ENCODE measurements around the gene DYSF.
A peak's percentile ranks its signal among the peaks of the same experiment; 100 is the strongest.
"Not testable (repeated sequence)": the region's sequence is repeated elsewhere in the genome, so short reads cannot be mapped to it uniquely, and the experiment has no call there.

The DYSF gene

GRCh38 chr2:71453404-71454220, at the start of gene DYSF:
DYSF (plus strand) TSS chr2:71453561.
- Histone ChIP-seq H4K20me1 (ENCODE audit: insufficient read depth) (no peaks in the 10 kb centered on the region), H3K27me3 (ENCODE audit: insufficient read depth, low read depth) (no peaks in the 10 kb centered on the region), H3K36me3 (ENCODE audit: insufficient read depth) (no peaks in the 10 kb centered on the region), H3K79me2 (ENCODE audit: insufficient read depth, low read depth) (no peaks in the 10 kb centered on the region), H3K4me3 (IDR thresholded peaks at IDR 0.05; ENCODE audit: insufficient read depth, low read depth, low read length) (no peak within 1 kb of the TSS), H3K9ac (no peak within 1 kb of the TSS), H3K4me1 (ENCODE audit: low read depth, poor library complexity, severe bottlenecking) (no peaks in the 10 kb centered on the region), H3K27ac (no peak within 1 kb of the TSS), H2AFZ (ENCODE audit: low read depth) (no peak within 1 kb of the TSS), H3K4me2 (no peak within 1 kb of the TSS)
- TF ChIP-seq, protein P1, sequence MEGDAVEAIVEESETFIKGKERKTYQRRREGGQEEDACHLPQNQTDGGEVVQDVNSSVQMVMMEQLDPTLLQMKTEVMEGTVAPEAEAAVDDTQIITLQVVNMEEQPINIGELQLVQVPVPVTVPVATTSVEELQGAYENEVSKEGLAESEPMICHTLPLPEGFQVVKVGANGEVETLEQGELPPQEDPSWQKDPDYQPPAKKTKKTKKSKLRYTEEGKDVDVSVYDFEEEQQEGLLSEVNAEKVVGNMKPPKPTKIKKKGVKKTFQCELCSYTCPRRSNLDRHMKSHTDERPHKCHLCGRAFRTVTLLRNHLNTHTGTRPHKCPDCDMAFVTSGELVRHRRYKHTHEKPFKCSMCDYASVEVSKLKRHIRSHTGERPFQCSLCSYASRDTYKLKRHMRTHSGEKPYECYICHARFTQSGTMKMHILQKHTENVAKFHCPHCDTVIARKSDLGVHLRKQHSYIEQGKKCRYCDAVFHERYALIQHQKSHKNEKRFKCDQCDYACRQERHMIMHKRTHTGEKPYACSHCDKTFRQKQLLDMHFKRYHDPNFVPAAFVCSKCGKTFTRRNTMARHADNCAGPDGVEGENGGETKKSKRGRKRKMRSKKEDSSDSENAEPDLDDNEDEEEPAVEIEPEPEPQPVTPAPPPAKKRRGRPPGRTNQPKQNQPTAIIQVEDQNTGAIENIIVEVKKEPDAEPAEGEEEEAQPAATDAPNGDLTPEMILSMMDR (conservative IDR thresholded peaks at IDR 0.05; ENCODE audit: low read depth, low read length), result no peak

DNA sequence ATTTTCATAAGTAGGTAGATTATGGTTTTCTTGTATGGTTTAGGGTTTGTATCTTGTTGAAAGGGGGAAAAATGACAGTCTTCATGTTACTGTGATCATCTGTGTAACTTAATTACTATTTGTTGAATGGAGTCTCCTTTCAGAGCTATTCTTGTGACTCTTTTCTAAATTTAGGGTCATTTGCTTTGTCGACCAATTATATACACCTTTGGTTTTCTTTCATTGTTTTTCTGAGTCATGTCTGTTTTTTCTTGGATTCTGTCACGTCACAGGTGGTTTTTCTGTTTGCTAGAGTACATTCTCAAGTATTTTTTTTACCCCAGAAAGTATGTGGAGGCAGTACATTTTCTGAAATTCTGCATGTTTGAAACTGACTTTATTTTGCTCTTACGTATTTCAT, 43.8 kb upstream of the DYSF start:
- Histone ChIP-seq H3K4me3 (IDR thresholded peaks at IDR 0.05; ENCODE audit: insufficient read depth, low read depth, low read length) (no peak overlapping the region), H2AFZ (ENCODE audit: low read depth) (no peak overlapping the region), H4K20me1 (ENCODE audit: insufficient read depth) (no peaks in the 10 kb centered on the region), H3K27me3 (ENCODE audit: insufficient read depth, low read depth) (no peaks in the 10 kb centered on the region), H3K4me2 (no peak overlapping the region), H3K27ac (no peak overlapping the region), H3K36me3 (ENCODE audit: insufficient read depth) (peaks cover 8% of the 10 kb centered on the region; the same call in 1 of the 2 replicates), H3K9ac (no peak overlapping the region), H3K4me1 (ENCODE audit: low read depth, poor library complexity, severe bottlenecking) (no peaks in the 10 kb centered on the region), H3K79me2 (ENCODE audit: insufficient read depth, low read depth) (no peaks in the 10 kb centered on the region)
- TF ChIP-seq, protein P1 (conservative IDR thresholded peaks at IDR 0.05; ENCODE audit: low read depth, low read length), result no peak

GRCh38 chr2:71410696-71411095, 42.7 kb upstream of the DYSF start:
- Histone ChIP-seq H3K27ac (no peak overlapping the region), H3K36me3 (ENCODE audit: insufficient read depth) (peaks cover 8% of the 10 kb centered on the region; the same call in 1 of the 2 replicates), H3K4me1 (ENCODE audit: low read depth, poor library complexity, severe bottlenecking) (no peaks in the 10 kb centered on the region), H3K4me2 (no peak overlapping the region), H3K27me3 (ENCODE audit: insufficient read depth, low read depth) (no peaks in the 10 kb centered on the region), H4K20me1 (ENCODE audit: insufficient read depth) (no peaks in the 10 kb centered on the region), H3K9ac (no peak overlapping the region), H2AFZ (ENCODE audit: low read depth) (no peak overlapping the region), H3K4me3 (IDR thresholded peaks at IDR 0.05; ENCODE audit: insufficient read depth, low read depth, low read length) (no peak overlapping the region), H3K79me2 (ENCODE audit: insufficient read depth, low read depth) (no peaks in the 10 kb centered on the region)
- TF ChIP-seq, protein P1 (conservative IDR thresholded peaks at IDR 0.05; ENCODE audit: low read depth, low read length), result no peak

- not testable (repeated sequence) for H3K4me3 ChIP-seq (IDR thresholded peaks at IDR 0.05; ENCODE audit: insufficient read depth, low read depth, low read length); H3K79me2 ChIP-seq (ENCODE audit: insufficient read depth, low read depth); H2AFZ ChIP-seq (ENCODE audit: low read depth); H3K36me3 ChIP-seq (ENCODE audit: insufficient read depth); H4K20me1 ChIP-seq (ENCODE audit: insufficient read depth); H3K27me3 ChIP-seq (ENCODE audit: insufficient read depth, low read depth); H3K4me1 ChIP-seq (ENCODE audit: low read depth, poor library complexity, severe bottlenecking); H3K9ac ChIP-seq; H3K4me2 ChIP-seq
- peak overlapping the region; percentile 47; the same call in 1 of the 2 replicates for H3K27ac ChIP-seq
Observed at GRCh38 chr2:71416866-71417265, 36.5 kb upstream of the DYSF start.
